Stomach (tissue), 9 donors: ENCODE data around the gene ACP5. TPM values are rescaled to one million over a fixed set of nuclear protein-coding genes. Genes with fewer than 3 reads are reported as not detected.

ENCODE experiments used
- DNase-seq, 2 donors: peaks; one replicate each; pipeline versions ENCODE4 v3.0.0 to v3.0.0-alpha.2; 2013 to 2019
- H3K27ac ChIP-seq, 5 donors: fragments of 200-600 bp in 4 of 5; sonication (generic) in 4 of 5; one replicate each; pipeline ENCODE4 v1.5.1; 2013 to 2019; ENCODE audit warnings: mild to moderate bottlenecking in 1 of 5, moderate library complexity in 1 of 5
- H3K27me3 ChIP-seq, 3 donors: fragments of 200-600 bp; sonication (generic); one replicate each; pipeline ENCODE4 v1.5.1; 2017 to 2019; ENCODE audit warnings: mixed run types in 1 of 3
- H3K36me3 ChIP-seq, 4 donors: fragments of 200-600 bp; sonication (generic); 1 replicate in 3 of 4; 2 replicates in 1 of 4; pipeline ENCODE4 v1.5.1; 2016 to 2019
- H3K4me1 ChIP-seq, 4 donors: fragments of 200-600 bp; sonication (generic); one replicate each; pipeline ENCODE4 v1.5.1; 2016 to 2019
- H3K4me3 ChIP-seq, 4 donors: fragments of 200-600 bp; sonication (generic) in 3 of 4; one replicate each; pipeline ENCODE4 v1.5.1; 2016 to 2019; ENCODE audit warnings: mild to moderate bottlenecking in 1 of 4
- H3K9me3 ChIP-seq, 4 donors: fragments of 200-600 bp; sonication (generic); one replicate each; pipeline ENCODE4 v1.5.1; 2016 to 2019
- EP300 ChIP-seq: sonication (generic); formaldehyde crosslinking; IDR thresholded peaks from one replicate; pipeline ENCODE4 v1.6.1; 2017; ENCODE audit warnings: antibody characterized with exemption
- POLR2A ChIP-seq, 4 donors: fragments of 450-650 bp; IDR thresholded peaks; one replicate each; pipeline ENCODE4 v1.6.1; 2016; ENCODE audit warnings: antibody characterized with exemption in 4 of 4, control low read depth in 2 of 4, mild to moderate bottlenecking in 1 of 4, moderate library complexity in 1 of 4
- POLR2AphosphoS5 ChIP-seq, 3 donors: sonication (generic); formaldehyde crosslinking; IDR thresholded peaks; one replicate each; pipeline ENCODE4 v1.6.1; 2016; ENCODE audit warnings: antibody characterized with exemption in 3 of 3
- WGBS, 5 donors: extraction: QIAGEN DNeasy Blood & Tissue Kit in 3 of 5; methylation state at CpG; one replicate each; pipeline versions ENCODE4 v1.1.5 to v1.1.7; 2013 to 2018; 5-methylcytosine and 5-hydroxymethylcytosine counted together
- intact Hi-C: fragments of 100-400 bp; cut with DNase I; formaldehyde crosslinking; loops from one replicate; pipeline ENCODE4 v1.15.1; 2023; ENCODE audit warnings: low total_unique reads
- polyA plus RNA-seq, 3 donors: library from polyadenylated mRNA; stranded (reverse); fragments of 200-250 nt; gene quantifications; one replicate each; pipeline ENCODE4 v1.2.3, GENCODE V29; 2013
- total RNA-seq, 5 donors: library from RNA; depleted of rRNA; stranded (reverse); fragments of >200 nt; gene quantifications; one replicate each; pipeline versions ENCODE4 v1.1.0 to v1.2.3, GENCODE V29; 2014 to 2016
- TF ChIP-seq, protein P1 (sequence below), 7 experiments: fragments of 450-650 bp in 4 of 7; fragments of 200-600 bp in 3 of 7; sonication (generic) in 3 of 7; IDR thresholded peaks; one replicate each; pipeline ENCODE4 v1.5.1; 2016 to 2019; ENCODE audit warnings: antibody characterized with exemption in 7 of 7, control low read depth in 2 of 7, mild to moderate bottlenecking in 1 of 7
- donor health status: healthy with polysubstance abuse.
- donor health status: Bipolar disorder and iron deficiency.
- donor health status: healthy.

The ACP5 gene
- total and polyA plus RNA-seq, 8 donors: 6.1 to 67.9 (median 47.5) TPM; not detected in 1

DNA sequence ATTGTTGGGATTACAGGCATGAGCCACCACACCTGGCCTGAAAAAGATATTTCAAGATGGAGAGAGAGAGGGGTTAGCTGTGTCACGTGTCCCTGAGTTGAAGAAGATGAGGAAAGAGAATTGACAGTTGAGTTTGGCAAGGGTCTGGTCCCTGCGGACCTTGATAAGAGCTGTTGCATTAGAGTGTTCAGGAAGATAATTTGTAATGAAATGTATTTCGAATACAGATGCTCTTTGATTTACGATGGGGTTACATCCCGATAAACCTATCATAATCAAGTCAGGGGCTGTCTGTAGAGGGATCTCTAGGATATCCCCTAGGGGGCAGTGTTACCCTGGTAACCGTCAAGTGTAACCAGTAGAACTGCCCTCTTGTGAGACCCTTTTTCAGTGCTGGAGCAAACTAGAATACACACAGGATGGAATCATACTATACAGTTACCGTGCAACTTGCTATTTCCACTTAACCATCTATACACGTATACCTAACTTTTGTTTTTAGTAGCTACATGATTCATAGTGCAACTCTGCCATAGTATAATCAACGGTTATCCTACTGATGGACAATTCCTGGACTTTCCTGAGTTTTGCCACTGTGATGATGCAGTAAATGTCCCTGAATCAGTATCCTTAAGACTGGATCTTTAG, 16.9 kb downstream of the ACP5 start:
- peak; percentile 41 to 87 for DNase-seq
- Histone ChIP-seq H3K9me3 (no peaks in the 10 kb centered on the region), H3K27me3 (no peaks in the 10 kb centered on the region), H3K27ac (peak overlapping the region in 1 of 5 donors; percentile 92), H3K36me3 (peaks cover 0 to 11% (median 9%) of the 10 kb centered on the region in 4 donors), H3K4me3 (peak overlapping the region; percentile 65 to 99 (median 95)), H3K4me1 (peaks cover 23 to 57% (median 44%) of the 10 kb centered on the region in 4 donors)
- TF ChIP-seq, protein P1, sequence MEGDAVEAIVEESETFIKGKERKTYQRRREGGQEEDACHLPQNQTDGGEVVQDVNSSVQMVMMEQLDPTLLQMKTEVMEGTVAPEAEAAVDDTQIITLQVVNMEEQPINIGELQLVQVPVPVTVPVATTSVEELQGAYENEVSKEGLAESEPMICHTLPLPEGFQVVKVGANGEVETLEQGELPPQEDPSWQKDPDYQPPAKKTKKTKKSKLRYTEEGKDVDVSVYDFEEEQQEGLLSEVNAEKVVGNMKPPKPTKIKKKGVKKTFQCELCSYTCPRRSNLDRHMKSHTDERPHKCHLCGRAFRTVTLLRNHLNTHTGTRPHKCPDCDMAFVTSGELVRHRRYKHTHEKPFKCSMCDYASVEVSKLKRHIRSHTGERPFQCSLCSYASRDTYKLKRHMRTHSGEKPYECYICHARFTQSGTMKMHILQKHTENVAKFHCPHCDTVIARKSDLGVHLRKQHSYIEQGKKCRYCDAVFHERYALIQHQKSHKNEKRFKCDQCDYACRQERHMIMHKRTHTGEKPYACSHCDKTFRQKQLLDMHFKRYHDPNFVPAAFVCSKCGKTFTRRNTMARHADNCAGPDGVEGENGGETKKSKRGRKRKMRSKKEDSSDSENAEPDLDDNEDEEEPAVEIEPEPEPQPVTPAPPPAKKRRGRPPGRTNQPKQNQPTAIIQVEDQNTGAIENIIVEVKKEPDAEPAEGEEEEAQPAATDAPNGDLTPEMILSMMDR (IDR thresholded peaks at IDR 0.05): peak in 5 of 7 experiments; percentile 44 to 70 (median 61)
- TF ChIP-seq POLR2A (IDR thresholded peaks at IDR 0.05): no peak
- TF ChIP-seq POLR2AphosphoS5 (IDR thresholded peaks at IDR 0.05): no peak
- 9 to 16% (median 12%) methylated on average over 9 of the region's 9 CpGs for WGBS, 5 donors
- intact Hi-C loops: no loop called here

DNA sequence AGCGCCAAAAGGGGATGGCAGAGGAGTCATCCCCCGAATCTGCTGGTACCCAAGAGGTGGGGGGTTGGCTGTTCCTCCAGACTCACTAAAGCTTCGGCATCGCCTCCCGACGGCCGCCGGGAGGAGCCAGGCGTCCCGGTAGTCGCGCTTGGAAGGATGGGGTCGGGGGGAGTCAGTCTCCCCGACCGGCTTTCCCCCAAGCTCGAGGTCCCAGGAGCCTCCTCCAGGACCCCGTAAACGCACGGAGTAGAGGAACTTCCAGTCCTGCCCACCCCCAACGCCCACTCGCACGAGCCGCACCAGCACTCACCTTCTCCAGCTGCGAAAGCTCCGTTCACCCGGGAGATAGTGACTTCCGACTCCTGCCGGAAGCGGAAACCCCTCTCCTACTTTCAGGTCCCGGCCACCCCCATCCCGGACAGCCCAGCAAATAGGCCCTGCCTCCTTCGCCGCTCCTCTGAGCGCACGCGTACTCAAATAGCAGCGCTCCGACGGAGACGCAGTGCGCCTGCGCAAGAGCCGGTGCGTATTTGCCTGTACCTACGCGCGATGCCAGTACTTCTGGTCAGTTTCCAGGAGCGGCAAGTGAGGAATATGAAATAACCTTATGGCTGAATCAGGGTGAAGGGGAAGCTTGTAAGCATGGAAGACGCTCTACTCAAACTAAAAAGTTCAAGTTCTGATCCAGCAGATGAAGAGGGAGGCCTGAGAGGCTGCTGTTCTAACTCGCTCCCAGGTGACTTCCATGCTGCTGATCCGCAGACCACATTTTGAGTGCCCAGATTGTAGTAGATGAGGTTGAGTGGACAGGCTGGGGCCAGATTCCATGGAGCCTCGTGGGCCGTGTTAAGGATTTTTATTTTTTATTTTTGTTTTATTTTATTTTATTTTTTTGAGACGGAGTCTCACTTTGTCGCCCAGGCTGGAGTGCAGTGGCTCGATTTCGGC, 18.3 kb downstream of the ACP5 start, which contains the start of gene ELOF1:
ELOF1 (minus strand) TSS at position 350 of the 948 bp plus-strand sequence. CDS start 4,883 bp downstream, outside the sequence.
- intact Hi-C loops: no loop called here
- peak; percentile 98 to 99 for DNase-seq
- H3K27ac ChIP-seq: peak within 1 kb of the TSS; percentile 71 to 92 (median 88)
- no peaks in the 10 kb centered on the region for H3K27me3 ChIP-seq
- peak; percentile 23 for TF ChIP-seq EP300
- TF ChIP-seq POLR2AphosphoS5 (IDR thresholded peaks at IDR 0.05): peak; percentile 94 to 97 (median 94)
- TF ChIP-seq POLR2A (IDR thresholded peaks at IDR 0.05): peak in 2 of 4 donors; percentile 21 to 84
- TF ChIP-seq, protein P1 (IDR thresholded peaks at IDR 0.05): peak in 1 of 7 experiments; percentile 14
- WGBS, 5 donors: 2 to 5% (median 3%) methylated on average over 37 to 57 of the region's 57 CpGs
- H3K4me3 ChIP-seq: peak within 1 kb of the TSS; percentile 65 to 99 (median 95)
- H3K36me3 ChIP-seq: peaks cover 8 to 25% (median 22%) of the 10 kb centered on the region in 4 donors
- peaks cover 23 to 52% (median 46%) of the 10 kb centered on the region in 4 donors for H3K4me1 ChIP-seq
- H3K9me3 ChIP-seq: no peaks in the 10 kb centered on the region

DNA sequence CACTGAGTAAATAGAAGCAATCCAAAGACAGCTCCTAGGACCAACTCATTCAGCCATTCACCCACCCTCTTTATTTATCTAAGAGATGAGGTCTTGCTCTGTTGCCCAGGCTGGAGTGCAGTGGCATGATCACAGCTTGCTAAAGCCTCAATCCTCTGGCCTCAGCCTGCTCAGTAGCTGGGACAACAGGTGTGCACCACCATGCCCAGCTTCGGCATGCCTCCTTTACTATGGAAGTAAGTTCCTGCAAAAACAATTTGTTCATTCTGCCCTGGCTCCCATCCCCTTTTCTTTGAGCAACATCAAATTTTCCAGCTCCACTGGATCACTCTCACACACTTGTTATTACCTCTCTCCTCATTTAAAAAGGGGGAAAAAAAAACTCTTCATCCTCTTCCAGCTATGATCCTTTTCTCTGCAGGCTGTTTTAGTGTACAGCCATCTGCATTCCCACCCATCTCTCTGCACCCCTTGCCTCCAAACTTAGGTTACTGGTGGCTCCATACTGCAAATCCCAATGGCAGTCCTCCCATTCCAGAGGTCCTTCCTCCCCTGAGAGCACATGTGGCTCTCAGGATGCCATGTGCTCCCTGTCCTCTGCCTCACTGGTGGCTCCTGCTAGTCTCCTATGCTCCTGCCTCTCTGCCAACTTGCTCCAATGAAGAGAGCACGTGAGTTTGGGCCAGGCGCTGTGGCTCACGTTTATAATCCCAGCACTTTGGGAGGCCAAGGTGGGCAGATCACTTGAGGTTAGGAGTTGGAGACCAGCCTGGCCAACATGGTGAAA, 20.6 kb downstream of the ACP5 start:
- intact Hi-C loops: no loop called here
- 69 to 88% (median 82%) methylated on average over 4 of the region's 4 CpGs for WGBS, 5 donors
- H3K27me3 ChIP-seq: no peaks in the 10 kb centered on the region

More for the DNA sequence above, 20.6 kb downstream of the ACP5 start:
- Histone ChIP-seq H3K9me3 (no peaks in the 10 kb centered on the region), H3K36me3 (peaks cover 25 to 48% (median 45%) of the 10 kb centered on the region in 4 donors), H3K27ac (no peak overlapping the region), H3K4me1 (peaks cover 23 to 47% (median 45%) of the 10 kb centered on the region in 4 donors), H3K4me3 (no peak overlapping the region)
- TF ChIP-seq POLR2A (IDR thresholded peaks at IDR 0.05): no peak
- TF ChIP-seq POLR2AphosphoS5 (IDR thresholded peaks at IDR 0.05): no peak
- TF ChIP-seq, protein P1 (IDR thresholded peaks at IDR 0.05): no peak
- no peak for TF ChIP-seq EP300
- no peak for DNase-seq
